ENCODE measurements around the gene USHBP1. TPM values are rescaled to one million over a fixed set of nuclear protein-coding genes. Genes with fewer than 3 reads are reported as not detected.

USHBP1 gene
- total RNA-seq, 1 donor from 2014 or later, result not detected

DNA sequence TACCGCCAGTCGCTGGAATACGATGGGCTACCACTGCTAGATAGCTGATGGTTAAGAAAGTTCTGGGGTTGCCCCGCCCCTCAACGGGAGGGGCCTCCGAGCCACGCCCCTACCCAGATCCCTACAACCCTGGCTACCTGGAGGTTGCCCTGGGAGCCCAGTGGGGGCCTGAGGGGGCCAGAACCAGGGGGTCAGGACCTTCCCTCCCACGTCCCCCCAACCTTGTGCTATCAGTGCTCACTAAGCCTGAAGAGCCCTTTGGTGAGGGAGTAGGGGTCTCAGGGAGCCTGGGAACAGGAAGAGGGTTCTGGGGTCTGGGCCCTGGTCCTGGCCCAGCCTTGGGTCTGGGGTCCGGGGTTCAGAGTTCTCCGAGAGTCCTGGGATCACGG is 29.6 kb downstream of the USHBP1 start:
- Mint-ChIP-seq H3K4me1 (ENCODE audit: unreplicated experiment) (peaks cover 13% of the 10 kb centered on the region), H3K36me3 (ENCODE audit: unreplicated experiment) (peaks cover 16% of the 10 kb centered on the region), H3K27me3 (ENCODE audit: unreplicated experiment) (no peaks in the 10 kb centered on the region), H3K9me3 (ENCODE audit: unreplicated experiment) (no peaks in the 10 kb centered on the region), H3K4me3 (ENCODE audit: unreplicated experiment) (peak overlapping the region; percentile 47), H3K27ac (ENCODE audit: unreplicated experiment) (no peak overlapping the region)
- TF ChIP-seq, protein P1, sequence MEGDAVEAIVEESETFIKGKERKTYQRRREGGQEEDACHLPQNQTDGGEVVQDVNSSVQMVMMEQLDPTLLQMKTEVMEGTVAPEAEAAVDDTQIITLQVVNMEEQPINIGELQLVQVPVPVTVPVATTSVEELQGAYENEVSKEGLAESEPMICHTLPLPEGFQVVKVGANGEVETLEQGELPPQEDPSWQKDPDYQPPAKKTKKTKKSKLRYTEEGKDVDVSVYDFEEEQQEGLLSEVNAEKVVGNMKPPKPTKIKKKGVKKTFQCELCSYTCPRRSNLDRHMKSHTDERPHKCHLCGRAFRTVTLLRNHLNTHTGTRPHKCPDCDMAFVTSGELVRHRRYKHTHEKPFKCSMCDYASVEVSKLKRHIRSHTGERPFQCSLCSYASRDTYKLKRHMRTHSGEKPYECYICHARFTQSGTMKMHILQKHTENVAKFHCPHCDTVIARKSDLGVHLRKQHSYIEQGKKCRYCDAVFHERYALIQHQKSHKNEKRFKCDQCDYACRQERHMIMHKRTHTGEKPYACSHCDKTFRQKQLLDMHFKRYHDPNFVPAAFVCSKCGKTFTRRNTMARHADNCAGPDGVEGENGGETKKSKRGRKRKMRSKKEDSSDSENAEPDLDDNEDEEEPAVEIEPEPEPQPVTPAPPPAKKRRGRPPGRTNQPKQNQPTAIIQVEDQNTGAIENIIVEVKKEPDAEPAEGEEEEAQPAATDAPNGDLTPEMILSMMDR (IDR thresholded peaks at IDR 0.05), result no peak
- no peak for DNase-seq (ENCODE audit: extremely low spot score, unreplicated experiment)

DNA sequence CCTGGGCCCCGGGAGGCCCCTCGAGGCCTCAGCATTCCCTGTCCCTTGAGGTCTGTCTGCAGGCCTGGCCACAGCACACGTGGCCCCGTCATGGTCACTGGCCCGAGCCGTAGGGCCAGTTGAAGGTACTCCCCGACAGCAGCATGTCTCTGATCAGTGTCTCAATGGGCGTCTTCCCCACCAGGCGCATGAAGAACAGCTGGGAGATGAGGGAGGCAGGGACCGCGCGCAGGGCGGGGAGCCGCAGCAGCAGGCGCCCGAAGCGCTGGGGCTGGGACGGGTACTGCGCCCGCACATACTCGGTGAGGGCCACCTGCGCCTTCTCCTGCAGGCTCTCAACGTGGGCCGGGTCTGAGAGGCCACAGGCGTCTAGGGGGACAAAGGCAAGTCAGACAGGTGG is 32.3 kb downstream of the USHBP1 start:
- no peaks in the 10 kb centered on the region for H3K9me3 Mint-ChIP-seq (ENCODE audit: unreplicated experiment)
- peaks cover 14% of the 10 kb centered on the region for H3K4me1 Mint-ChIP-seq (ENCODE audit: unreplicated experiment)
- no peak overlapping the region for H3K27ac Mint-ChIP-seq (ENCODE audit: unreplicated experiment)
- TF ChIP-seq, protein P1 (IDR thresholded peaks at IDR 0.05), result no peak
- no peak for DNase-seq (ENCODE audit: extremely low spot score, unreplicated experiment)
- H3K36me3 Mint-ChIP-seq (ENCODE audit: unreplicated experiment), result peaks cover 10% of the 10 kb centered on the region
- H3K27me3 Mint-ChIP-seq (ENCODE audit: unreplicated experiment), result no peaks in the 10 kb centered on the region
- no peak overlapping the region for H3K4me3 Mint-ChIP-seq (ENCODE audit: unreplicated experiment)

DNA sequence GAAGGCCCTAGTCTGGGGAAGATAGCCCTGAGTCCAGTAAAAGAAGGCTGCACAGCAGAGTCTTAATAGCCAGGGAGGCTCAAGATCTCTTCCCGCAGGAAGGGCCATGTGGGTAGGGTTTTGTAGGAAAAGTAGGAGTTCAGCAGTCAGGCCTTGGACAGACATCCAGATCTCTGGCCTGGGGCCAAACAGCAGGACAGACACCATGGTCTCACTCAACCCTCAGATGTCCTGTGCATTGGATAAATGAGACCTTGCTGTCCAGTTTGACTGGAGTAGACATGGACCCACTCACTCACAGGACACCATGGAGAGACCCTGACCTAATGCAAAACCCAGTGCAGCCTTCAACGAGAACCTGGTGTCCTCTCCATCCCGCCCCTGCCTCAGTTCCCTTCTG is 34.7 kb downstream of the USHBP1 start:
- Mint-ChIP-seq H3K4me3 (ENCODE audit: unreplicated experiment) (no peak overlapping the region), H3K36me3 (ENCODE audit: unreplicated experiment) (peaks cover 10% of the 10 kb centered on the region), H3K27me3 (ENCODE audit: unreplicated experiment) (no peaks in the 10 kb centered on the region), H3K27ac (ENCODE audit: unreplicated experiment) (no peak overlapping the region), H3K4me1 (ENCODE audit: unreplicated experiment) (peaks cover 14% of the 10 kb centered on the region), H3K9me3 (ENCODE audit: unreplicated experiment) (no peaks in the 10 kb centered on the region)
- TF ChIP-seq, protein P1 (IDR thresholded peaks at IDR 0.05), result no peak
- DNase-seq (ENCODE audit: extremely low spot score, unreplicated experiment), result no peak

DNA sequence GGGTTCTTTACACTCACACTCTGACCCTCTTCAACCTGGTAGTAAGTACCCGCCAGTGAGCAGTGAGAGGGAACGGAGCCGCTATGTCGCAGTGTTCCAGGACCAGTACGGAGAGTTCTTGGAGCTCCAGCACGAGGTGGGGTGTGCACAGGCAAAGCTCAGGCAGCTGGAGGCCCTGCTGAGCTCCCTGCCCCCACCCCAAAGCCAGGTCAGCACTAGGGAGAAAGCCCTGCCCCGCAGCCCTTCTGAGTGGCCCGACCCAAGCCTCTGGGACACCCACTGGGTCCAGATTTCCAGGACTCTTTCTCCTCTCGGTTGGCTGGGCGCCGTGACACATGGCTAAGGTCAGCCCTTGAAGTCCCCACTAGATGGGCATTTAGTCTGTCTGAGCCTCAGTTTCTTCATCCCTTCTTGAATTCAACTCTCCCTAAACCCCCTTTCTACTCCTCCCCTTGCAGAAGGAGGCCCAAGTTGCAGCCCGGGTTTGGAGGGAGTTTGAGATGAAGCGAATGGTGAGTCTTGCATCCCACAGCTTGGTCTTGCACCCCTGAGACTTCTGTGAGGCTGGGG is 36.7 kb downstream of the USHBP1 start:
- Mint-ChIP-seq H3K4me1 (ENCODE audit: unreplicated experiment) (peaks cover 9% of the 10 kb centered on the region), H3K9me3 (ENCODE audit: unreplicated experiment) (no peaks in the 10 kb centered on the region), H3K27ac (ENCODE audit: unreplicated experiment) (no peak overlapping the region), H3K36me3 (ENCODE audit: unreplicated experiment) (peaks cover 10% of the 10 kb centered on the region), H3K4me3 (ENCODE audit: unreplicated experiment) (no peak overlapping the region), H3K27me3 (ENCODE audit: unreplicated experiment) (no peaks in the 10 kb centered on the region)
- no peak for DNase-seq (ENCODE audit: extremely low spot score, unreplicated experiment)
- TF ChIP-seq, protein P1 (IDR thresholded peaks at IDR 0.05), result no peak

DNA sequence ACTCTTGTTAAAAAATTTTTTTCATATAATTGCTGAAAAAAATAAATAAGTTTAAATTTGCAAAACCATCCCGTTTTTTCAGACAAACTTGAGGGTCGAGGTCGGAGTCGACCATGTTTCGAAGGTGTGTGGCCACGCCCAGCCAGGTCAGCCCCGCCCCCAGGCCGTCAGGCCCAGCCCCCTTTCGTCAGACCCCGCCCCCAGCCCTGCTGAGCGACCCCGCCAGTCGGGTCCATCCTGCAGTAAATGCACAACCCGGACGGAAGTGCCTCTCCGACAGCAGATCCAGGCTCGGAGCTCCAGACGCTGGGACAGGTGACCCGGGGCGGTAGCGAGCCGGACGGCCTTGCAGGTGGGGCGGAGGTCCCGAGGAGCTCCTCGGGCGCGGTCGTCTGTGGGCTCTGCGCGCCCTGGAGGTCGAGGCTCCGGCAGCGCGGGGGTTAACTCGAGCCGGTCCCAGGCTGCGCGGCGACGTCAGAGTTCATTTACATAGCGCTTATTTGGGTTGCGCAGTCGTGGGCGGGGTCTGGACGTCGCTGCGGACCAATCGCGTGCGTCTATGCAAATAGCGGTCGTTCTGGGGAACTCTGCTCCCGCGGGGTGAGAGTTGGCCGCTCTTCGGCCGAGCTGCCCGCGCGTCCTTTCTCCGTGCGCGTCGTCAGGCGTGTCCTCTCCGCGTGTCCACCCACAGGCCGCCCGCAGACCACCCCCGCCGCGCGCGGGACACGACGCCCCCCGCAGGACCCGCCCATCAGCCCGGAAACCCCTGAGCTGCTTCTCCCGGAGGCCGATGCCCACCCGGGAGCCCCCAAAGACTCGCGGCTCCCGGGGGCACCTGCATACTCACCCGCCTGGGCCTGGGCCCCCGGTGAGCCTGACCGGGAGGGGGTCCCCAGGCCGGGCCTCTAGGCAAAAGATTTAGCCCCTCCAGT is 38.3 kb downstream of the USHBP1 start, which contains the start of gene OCEL1:
Gene OCEL1, plus strand, starts transcription at position 225 of the 932 bp plus-strand sequence. Its CDS starts 22 bp downstream, at position 247.
- no peaks in the 10 kb centered on the region for H3K9me3 Mint-ChIP-seq (ENCODE audit: unreplicated experiment)
- peak within 1 kb of the TSS; percentile 91 for H3K4me3 Mint-ChIP-seq (ENCODE audit: unreplicated experiment)
- peak; percentile 98 for DNase-seq (ENCODE audit: extremely low spot score, unreplicated experiment)
- TF ChIP-seq, protein P1 (IDR thresholded peaks at IDR 0.05), result no peak
- H3K27me3 Mint-ChIP-seq (ENCODE audit: unreplicated experiment), result no peaks in the 10 kb centered on the region
- H3K27ac Mint-ChIP-seq (ENCODE audit: unreplicated experiment), result peak within 1 kb of the TSS; percentile 95
- H3K36me3 Mint-ChIP-seq (ENCODE audit: unreplicated experiment), result peaks cover 2% of the 10 kb centered on the region
- H3K4me1 Mint-ChIP-seq (ENCODE audit: unreplicated experiment), result peaks cover 9% of the 10 kb centered on the region

Measured in osteocyte (in vitro differentiated cells).